Mesenchymal stem cell (in vitro differentiated cells and primary cell): ENCODE measurements around the gene MKRN2.

ENCODE experiments used
- DNase-seq: peaks from one replicate; pipeline ENCODE4 v3.0.0-alpha.2; 2013
- H2AFZ ChIP-seq: one replicate; pipeline ENCODE4 v1.6.1; 2013; ENCODE audit warnings: low read depth, mild to moderate bottlenecking, control low read depth, inconsistent platforms, low read length, moderate library complexity
- H2AK5ac ChIP-seq: 2 replicates; pipeline ENCODE4 v1.6.1; 2013; ENCODE audit warnings: low read length, moderate library complexity, mild to moderate bottlenecking, inconsistent platforms; ENCODE audit not compliant: severe bottlenecking
- H2BK120ac ChIP-seq: one replicate; pipeline ENCODE4 v1.6.1; 2013; ENCODE audit warnings: low read depth, mild to moderate bottlenecking, inconsistent platforms, low read length, moderate library complexity
- H2BK12ac ChIP-seq, 2 experiments: one replicate each; pipeline ENCODE4 v1.6.1; 2013; ENCODE audit warnings: inconsistent platforms in 2 of 2, low read length in 2 of 2, mild to moderate bottlenecking in 2 of 2, moderate library complexity in 2 of 2, control low read depth in 1 of 2
- H2BK15ac ChIP-seq: one replicate; pipeline ENCODE4 v1.6.1; 2013; ENCODE audit warnings: mild to moderate bottlenecking, low read depth, inconsistent platforms; ENCODE audit not compliant: poor library complexity, severe bottlenecking
- H2BK5ac ChIP-seq: 2 replicates; pipeline ENCODE4 v1.6.1; 2013; ENCODE audit warnings: low read depth, mild to moderate bottlenecking, low read length, control low read depth, inconsistent platforms; ENCODE audit not compliant: poor library complexity, severe bottlenecking
- H3K14ac ChIP-seq, 2 experiments: one replicate each; pipeline ENCODE4 v1.6.1; 2013; ENCODE audit warnings: inconsistent platforms in 2 of 2, low read length in 2 of 2, control low read depth in 1 of 2, mild to moderate bottlenecking in 1 of 2, moderate library complexity in 1 of 2
- H3K18ac ChIP-seq, 2 experiments: one replicate each; pipeline ENCODE4 v1.6.1; 2013; ENCODE audit warnings: inconsistent platforms in 2 of 2, low read length in 2 of 2, control low read depth in 1 of 2, low read depth in 1 of 2, mild to moderate bottlenecking in 1 of 2
- H3K23ac ChIP-seq, 2 experiments: one replicate each; pipeline ENCODE4 v1.6.1; 2013; ENCODE audit warnings: inconsistent platforms in 2 of 2, low read length in 2 of 2, mild to moderate bottlenecking in 2 of 2, moderate library complexity in 2 of 2, control low read depth in 1 of 2
- H3K27ac ChIP-seq: 2 replicates; pipeline ENCODE4 v1.5.1; 2013; ENCODE audit warnings: mild to moderate bottlenecking, moderate library complexity, low read length, control low read depth, inconsistent platforms; ENCODE audit not compliant: poor library complexity, severe bottlenecking
- H3K27me3 ChIP-seq, 2 experiments: 2 replicates each; pipeline versions ENCODE4 v1.6.1 to v1.7.0; 2013; ENCODE audit warnings: low read length in 2 of 2, mild to moderate bottlenecking in 2 of 2, moderate library complexity in 2 of 2, control low read depth in 1 of 2, inconsistent platforms in 1 of 2; ENCODE audit not compliant: control insufficient read depth in 1 of 2, insufficient read depth in 1 of 2
- H3K36me3 ChIP-seq, 2 experiments: 2 replicates each; pipeline versions ENCODE4 v1.6.1 to v1.7.0; 2013; ENCODE audit warnings: low read length in 2 of 2, control low read depth in 1 of 2, inconsistent platforms in 1 of 2, low read depth in 1 of 2, mild to moderate bottlenecking in 1 of 2; ENCODE audit not compliant: insufficient read depth in 2 of 2, control insufficient read depth in 1 of 2
- H3K4ac ChIP-seq, 2 experiments: one replicate each; pipeline ENCODE4 v1.6.1; 2013; ENCODE audit warnings: inconsistent platforms in 2 of 2, low read length in 2 of 2, mild to moderate bottlenecking in 2 of 2, moderate library complexity in 2 of 2, control low read depth in 1 of 2, low read depth in 1 of 2
- H3K4me1 ChIP-seq: 2 replicates; pipeline ENCODE4 v1.6.1; 2013; ENCODE audit warnings: low read depth, low read length, control low read depth; ENCODE audit not compliant: control insufficient read depth, insufficient read depth
- H3K4me2 ChIP-seq: 2 replicates; pipeline ENCODE4 v1.6.1; 2013; ENCODE audit warnings: low read length, mild to moderate bottlenecking, inconsistent platforms; ENCODE audit not compliant: poor library complexity, severe bottlenecking
- H3K4me3 ChIP-seq, 2 experiments: 2 replicates each; pipeline versions ENCODE4 v1.5.1 to v1.7.0; 2013; ENCODE audit warnings: low read length in 2 of 2, mild to moderate bottlenecking in 2 of 2, control low read depth in 1 of 2, low read depth in 1 of 2; ENCODE audit not compliant: insufficient read depth in 1 of 2
- H3K79me1 ChIP-seq: replicated peaks from 2 replicates; pipeline ENCODE4 v1.6.1; 2013; ENCODE audit warnings: mild to moderate bottlenecking, control low read depth, low read length, inconsistent platforms; ENCODE audit not compliant: poor library complexity, severe bottlenecking
- H3K9ac ChIP-seq: 2 replicates; pipeline ENCODE4 v1.7.0; 2013; ENCODE audit warnings: mild to moderate bottlenecking, low read length, moderate library complexity
- H3K9me3 ChIP-seq: 2 replicates; pipeline ENCODE4 v1.7.0; 2013; ENCODE audit warnings: mild to moderate bottlenecking, low read length; ENCODE audit not compliant: control insufficient read depth
- H4K8ac ChIP-seq: one replicate; pipeline ENCODE4 v1.6.1; 2013; ENCODE audit warnings: inconsistent platforms, mild to moderate bottlenecking, low read length, moderate library complexity
- H4K91ac ChIP-seq: one replicate; pipeline ENCODE4 v1.6.1; 2013; ENCODE audit warnings: mild to moderate bottlenecking, low read length, inconsistent platforms
- WGBS: methylation state at CpG from one replicate; pipeline ENCODE4 v1.1.7; 2013; ENCODE audit warnings: mixed read lengths; 5-methylcytosine and 5-hydroxymethylcytosine counted together

The MKRN2 gene

DNA sequence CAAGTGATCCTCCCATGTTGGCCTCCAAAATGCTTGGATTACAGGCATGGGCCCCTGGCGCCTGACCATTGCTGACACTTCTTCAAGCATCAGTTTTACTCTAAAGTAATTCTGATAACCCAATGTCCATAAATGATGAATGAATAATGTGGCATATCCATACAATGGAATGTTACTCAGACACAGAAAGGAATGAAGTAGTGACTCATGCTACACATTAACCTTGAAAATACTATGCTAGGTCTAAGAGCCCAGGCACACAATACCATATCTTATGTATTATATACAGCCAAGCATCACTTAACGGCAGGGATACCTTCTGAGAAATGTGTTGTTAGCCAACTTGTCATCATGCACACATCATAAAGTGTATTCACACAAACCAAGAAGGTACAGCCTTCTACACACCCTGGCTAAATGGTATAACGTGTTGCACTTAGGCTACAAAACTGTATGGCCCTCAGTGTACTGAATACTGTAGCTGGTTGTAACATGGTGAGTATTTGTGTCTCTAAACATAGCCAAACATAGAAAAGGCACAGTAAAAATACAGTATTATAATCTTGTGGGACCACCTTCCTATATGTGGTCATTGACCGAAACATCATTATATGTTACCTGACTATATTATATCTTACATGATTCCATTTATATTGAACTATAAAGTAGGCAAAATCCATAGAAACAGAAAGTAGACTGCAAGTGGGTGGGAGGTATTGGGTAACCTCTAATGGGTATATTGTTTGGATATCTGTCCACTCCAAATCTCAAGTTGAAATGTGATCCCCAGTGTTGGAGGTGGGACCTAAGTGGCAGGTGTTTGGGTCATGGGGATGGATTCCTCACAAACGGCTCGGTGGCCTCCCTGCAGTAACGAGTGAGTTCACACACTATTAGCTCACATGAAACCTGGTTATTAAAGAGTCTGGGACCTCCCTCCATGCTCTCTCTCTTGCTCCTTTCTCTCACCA lies 31.4 kb downstream of the MKRN2 start:
- no peaks in the 10 kb centered on the region for H3K27me3 ChIP-seq
- no peak overlapping the region for H3K18ac ChIP-seq

DNA sequence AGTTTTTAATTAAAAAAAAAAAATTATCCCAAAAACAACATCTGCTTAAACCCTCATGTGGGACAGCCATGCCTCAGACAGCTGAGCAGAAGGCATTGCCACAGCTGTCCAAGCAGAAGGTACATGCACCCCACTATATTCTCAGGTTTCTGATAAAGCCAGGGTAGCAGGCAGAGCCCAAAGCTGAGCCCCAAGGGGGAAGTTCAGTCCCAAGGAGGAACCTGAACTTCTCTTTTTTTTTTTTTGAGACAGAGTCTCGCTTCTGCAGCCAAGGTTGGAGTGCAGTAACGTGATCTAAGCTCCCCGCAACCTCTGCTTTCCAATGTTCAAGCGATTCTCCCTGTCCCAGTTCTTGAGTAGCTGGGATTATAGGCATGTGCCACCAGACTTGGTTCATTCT lies 33.2 kb downstream of the MKRN2 start:
- Histone ChIP-seq H4K91ac (no peak overlapping the region), H2BK12ac (no peak overlapping the region), H2BK120ac (no peak overlapping the region), H3K36me3 (peaks cover 47 to 94% of the 10 kb centered on the region in 2 experiments), H3K79me1 (peaks cover 30% of the 10 kb centered on the region), H3K4me3 (no peak overlapping the region), H3K4ac (no peak overlapping the region), H3K9ac (no peak overlapping the region), H3K23ac (no peak overlapping the region), H3K27me3 (no peaks in the 10 kb centered on the region), H3K27ac (no peak overlapping the region), H3K4me1 (peaks cover 1% of the 10 kb centered on the region), H3K14ac (no peak overlapping the region), H3K9me3 (no peaks in the 10 kb centered on the region), H2AFZ (no peak overlapping the region), H2AK5ac (no peak overlapping the region), H3K18ac (no peak overlapping the region), H4K8ac (no peak overlapping the region), H2BK15ac (no peak overlapping the region), H2BK5ac (no peak overlapping the region), H3K4me2 (no peak overlapping the region)
- 100% methylated on average over 1 of the region's 4 CpGs for WGBS
- no peak for DNase-seq

More for the DNA sequence above, 31.4 kb downstream of the MKRN2 start:
- no peak overlapping the region for H2BK120ac ChIP-seq
- H4K91ac ChIP-seq: no peak overlapping the region
- H2BK12ac ChIP-seq: no peak overlapping the region
- H3K4ac ChIP-seq: no peak overlapping the region
- H3K4me2 ChIP-seq: no peak overlapping the region
- H2BK5ac ChIP-seq: no peak overlapping the region
- no peak overlapping the region for H4K8ac ChIP-seq
- no peak overlapping the region for H3K23ac ChIP-seq
- H3K79me1 ChIP-seq: peaks cover 34% of the 10 kb centered on the region
- no peak overlapping the region for H3K27ac ChIP-seq
- H2BK15ac ChIP-seq: no peak overlapping the region
- no peak overlapping the region for H2AFZ ChIP-seq
- peaks cover 1% of the 10 kb centered on the region for H3K4me1 ChIP-seq
- WGBS: 80% methylated on average over 5 of the region's 7 CpGs
- no peak overlapping the region for H3K14ac ChIP-seq
- no peak overlapping the region for H2AK5ac ChIP-seq
- no peak overlapping the region for H3K4me3 ChIP-seq
- H3K36me3 ChIP-seq: peaks cover 54 to 94% of the 10 kb centered on the region in 2 experiments
- no peak for DNase-seq
- no peak overlapping the region for H3K9ac ChIP-seq
- H3K9me3 ChIP-seq: no peaks in the 10 kb centered on the region

DNA sequence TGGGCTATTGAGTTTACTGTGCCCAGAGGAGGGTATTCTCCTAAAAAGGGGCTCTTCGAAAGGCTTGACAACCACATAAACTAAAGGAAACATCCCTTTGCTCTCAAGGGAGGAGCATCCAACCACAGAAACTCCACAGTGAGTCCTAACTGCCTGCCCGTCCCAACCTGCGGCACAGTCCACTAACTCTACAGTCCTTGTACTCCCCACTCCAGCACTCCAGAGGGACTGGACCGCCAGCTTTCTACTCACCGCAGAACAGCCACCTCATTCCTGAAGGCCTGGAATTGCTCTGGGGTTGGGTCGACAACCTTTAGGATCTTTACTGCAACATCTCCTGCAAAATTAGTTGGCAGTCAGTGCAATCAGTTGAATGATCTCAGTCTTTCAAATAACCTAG lies 34.6 kb downstream of the MKRN2 start:
- Histone ChIP-seq H2BK15ac (no peak overlapping the region), H4K8ac (no peak overlapping the region), H3K4me1 (peaks cover 1% of the 10 kb centered on the region), H3K4ac (no peak overlapping the region), H4K91ac (no peak overlapping the region), H3K4me3 (no peak overlapping the region), H2AK5ac (no peak overlapping the region), H3K79me1 (peaks cover 29% of the 10 kb centered on the region), H3K27ac (no peak overlapping the region), H3K14ac (no peak overlapping the region), H3K27me3 (no peaks in the 10 kb centered on the region), H3K4me2 (no peak overlapping the region), H2BK120ac (no peak overlapping the region), H3K9me3 (no peaks in the 10 kb centered on the region), H3K18ac (no peak overlapping the region), H3K23ac (no peak overlapping the region), H2BK5ac (no peak overlapping the region), H3K9ac (no peak overlapping the region), H2BK12ac (no peak overlapping the region), H2AFZ (no peak overlapping the region), H3K36me3 (peaks cover 40 to 92% of the 10 kb centered on the region in 2 experiments)
- DNase-seq: no peak
- WGBS: 99% methylated on average over 6 of the region's 6 CpGs

DNA sequence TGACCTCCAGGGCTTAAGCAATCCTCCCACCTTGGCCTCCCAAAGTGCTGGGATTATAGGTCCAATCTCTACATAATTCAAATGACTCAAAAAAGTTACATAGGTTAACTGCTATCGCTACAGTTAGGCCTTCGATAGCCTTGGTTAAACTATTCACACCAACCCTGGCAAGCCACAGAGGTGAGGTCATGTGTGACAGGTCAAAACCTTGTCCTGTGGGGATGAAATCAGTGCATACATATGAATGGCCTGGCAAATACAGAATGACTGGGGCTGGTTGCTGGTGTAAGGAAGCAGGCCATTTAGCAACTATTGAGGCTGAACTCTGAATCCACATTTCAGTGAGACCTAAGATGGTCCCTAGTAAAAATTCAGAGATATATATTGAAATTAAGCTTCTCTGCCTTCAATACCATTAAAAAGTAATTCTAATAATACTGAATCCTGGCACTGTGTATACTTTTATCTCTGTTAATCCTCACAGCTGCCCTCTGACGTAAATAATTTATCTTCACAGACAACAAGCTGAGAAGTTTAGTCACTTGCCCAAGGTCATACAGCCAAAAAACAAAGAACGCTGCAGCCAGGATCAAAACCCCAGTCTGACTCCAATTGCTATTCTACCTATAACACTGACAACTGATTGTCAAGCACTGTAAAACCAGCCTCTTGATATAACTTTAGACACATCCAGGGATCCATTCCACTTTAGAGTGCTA lies 35.3 kb downstream of the MKRN2 start:
- no peak overlapping the region for H3K4me3 ChIP-seq
- no peak overlapping the region for H2BK5ac ChIP-seq
- H3K4me2 ChIP-seq: no peak overlapping the region
- no peak overlapping the region for H4K91ac ChIP-seq
- no peak overlapping the region for H2BK12ac ChIP-seq
- no peak overlapping the region for H2BK15ac ChIP-seq
- no peak overlapping the region for H3K4ac ChIP-seq
- no peak overlapping the region for H2AFZ ChIP-seq
- no peak overlapping the region for H3K18ac ChIP-seq
- H3K23ac ChIP-seq: no peak overlapping the region
- no peak for DNase-seq
- H3K27ac ChIP-seq: no peak overlapping the region
- H3K14ac ChIP-seq: no peak overlapping the region
- peaks cover 38 to 91% of the 10 kb centered on the region in 2 experiments for H3K36me3 ChIP-seq
- H3K4me1 ChIP-seq: peaks cover 1% of the 10 kb centered on the region
- 99% methylated on average over 4 of the region's 4 CpGs for WGBS
- H3K9me3 ChIP-seq: no peaks in the 10 kb centered on the region
- no peaks in the 10 kb centered on the region for H3K27me3 ChIP-seq
- H3K9ac ChIP-seq: no peak overlapping the region
- H3K79me1 ChIP-seq: peaks cover 30% of the 10 kb centered on the region
- H4K8ac ChIP-seq: no peak overlapping the region
- no peak overlapping the region for H2BK120ac ChIP-seq
- no peak overlapping the region for H2AK5ac ChIP-seq
